GM12864 (cell line): ENCODE measurements around the gene F7.

ENCODE experiments used
- DNase-seq: peaks from one replicate; pipeline ENCODE4 v3.0.0-alpha.2; 2011; ENCODE audit warnings: low read depth
- H3K4me3 ChIP-seq: 2 replicates; pipeline ENCODE4 v1.5.1; 2011; ENCODE audit warnings: mild to moderate bottlenecking, low read depth, low read length, control low read depth
- CTCF ChIP-seq: IDR thresholded peaks from 2 replicates; pipeline ENCODE4 v1.5.1; 2011; ENCODE audit warnings: low read depth, mild to moderate bottlenecking, moderate library complexity, low read length, control low read depth, inconsistent platforms; ENCODE audit errors: missing control alignments

Gene F7

DNA sequence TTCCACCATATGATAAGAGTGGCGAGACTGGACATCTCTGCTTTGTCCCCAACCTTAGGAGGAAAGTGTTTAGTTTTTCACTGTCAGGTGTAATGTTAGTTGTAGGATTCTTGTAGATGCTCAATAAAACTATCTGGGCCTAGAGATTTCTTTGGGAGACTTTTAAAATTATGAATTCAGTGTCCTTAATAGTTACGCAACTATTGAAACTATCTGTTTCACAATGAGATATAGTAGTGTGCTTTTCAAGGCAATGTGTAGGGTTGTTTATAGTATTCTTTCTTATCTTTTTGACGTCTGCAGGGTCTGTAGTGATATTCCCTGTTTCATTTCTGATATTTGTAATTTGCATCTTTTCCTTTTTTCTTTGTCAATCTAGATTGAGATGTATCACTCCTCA is 33.2 kb upstream of the F7 start:
- DNase-seq, result no peak
- TF ChIP-seq CTCF, result no peak
- no peak overlapping the region for H3K4me3 ChIP-seq

- TF ChIP-seq CTCF, result no peak
- no peak for DNase-seq
- H3K4me3 ChIP-seq, result no peak overlapping the region
Observed at GRCh38 chr13:113073942-113074341, 31.6 kb upstream of the F7 start.

DNA sequence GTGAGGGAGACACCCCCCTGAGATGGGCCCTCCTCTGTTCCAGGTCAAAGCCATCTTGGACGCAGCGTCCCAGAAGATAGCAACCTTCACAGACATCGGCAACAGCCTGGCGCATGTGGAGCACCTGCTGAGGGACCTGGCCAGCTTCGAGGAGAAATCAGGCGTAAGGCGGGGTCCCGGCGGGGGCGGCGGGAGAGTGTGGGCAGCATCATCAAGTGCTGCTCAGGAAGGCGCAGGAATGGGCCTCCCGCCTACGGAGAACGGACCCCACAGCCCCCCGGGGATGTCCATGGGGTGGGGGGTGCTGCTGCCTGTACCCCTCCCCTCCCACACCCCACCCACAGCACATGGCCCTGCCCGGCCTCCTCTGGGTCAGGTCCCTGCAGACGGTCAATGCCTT is 31.2 kb upstream of the F7 start:
- TF ChIP-seq CTCF, result no peak
- DNase-seq, result no peak
- H3K4me3 ChIP-seq, result no peak overlapping the region

GRCh38 chr13:113074876-113075275 is 30.7 kb upstream of the F7 start:
- H3K4me3 ChIP-seq, result no peak overlapping the region
- no peak for DNase-seq
- no peak for TF ChIP-seq CTCF

GRCh38 chr13:113075711-113076110 is 29.9 kb upstream of the F7 start:
- no peak overlapping the region for H3K4me3 ChIP-seq
- DNase-seq, result no peak
- TF ChIP-seq CTCF, result no peak

DNA sequence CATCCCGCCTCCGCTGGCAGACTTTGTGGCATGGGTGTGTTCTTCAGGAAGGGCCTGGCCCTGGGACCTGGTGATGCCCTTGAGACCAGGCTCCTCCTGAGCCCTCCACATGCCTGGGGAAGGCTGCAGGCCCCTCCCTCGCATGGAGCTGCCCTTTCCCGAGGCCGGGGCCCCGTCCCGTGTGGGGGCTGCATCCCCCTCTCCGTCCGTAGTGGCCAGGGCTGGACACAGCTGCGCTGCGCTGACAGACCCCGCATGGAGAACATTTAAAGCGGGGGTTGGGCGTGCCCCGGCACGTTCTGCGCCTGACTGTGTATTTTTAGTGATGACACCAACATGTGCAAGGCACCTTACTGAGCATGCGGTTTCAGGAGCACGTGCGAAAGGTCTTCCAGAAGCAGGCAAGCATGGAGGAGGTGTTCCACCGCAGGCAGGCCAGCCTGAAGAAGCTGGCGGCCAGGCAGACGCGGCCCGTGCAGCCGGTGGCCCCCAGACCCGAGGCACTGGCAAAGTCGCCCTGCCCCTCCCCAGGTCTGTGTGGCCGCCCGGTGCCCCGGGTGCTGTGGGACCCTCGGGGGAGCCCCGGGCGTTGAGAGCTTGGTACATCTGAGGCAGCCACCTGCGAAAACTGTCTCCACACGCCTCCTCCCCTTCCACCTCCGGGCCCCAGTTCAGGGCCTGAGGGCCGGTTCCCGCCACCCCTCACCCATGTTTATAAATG is 28.8 kb upstream of the F7 start:
- no peak for TF ChIP-seq CTCF
- no peak for DNase-seq
- H3K4me3 ChIP-seq, result no peak overlapping the region

DNA sequence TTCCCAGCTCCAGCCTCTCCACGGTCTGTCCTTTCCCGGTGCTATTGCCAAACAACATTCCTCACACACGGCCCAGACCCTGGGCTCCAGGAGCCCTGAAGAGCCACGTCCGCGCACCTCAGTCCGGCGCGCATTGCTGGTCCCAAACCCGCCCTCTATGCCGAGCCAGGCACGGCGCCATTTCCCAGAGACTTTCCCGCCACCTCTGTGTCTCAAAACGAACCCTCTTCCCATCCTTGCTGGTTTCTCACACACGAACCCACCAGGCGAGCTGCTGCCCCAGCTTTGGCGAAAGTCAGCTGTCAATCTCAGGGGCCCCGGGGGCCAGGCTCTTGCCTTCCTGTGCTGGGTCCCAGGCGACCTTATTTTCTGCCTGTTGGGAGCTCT is 28.0 kb upstream of the F7 start:
- DNase-seq, result no peak
- no peak overlapping the region for H3K4me3 ChIP-seq
- no peak for TF ChIP-seq CTCF
